Measurements from ENCODE around the gene PDE8B. TPM values are rescaled to one million over a fixed set of nuclear protein-coding genes. Genes with fewer than 3 reads are reported as not detected.

The PDE8B gene
- total and polyA plus RNA-seq, 9 donors, result 0.73 to 26.7 (median 6.4) TPM

GRCh38 chr5:77168161-77168878 is 42.2 kb upstream of the PDE8B start:
- no peak overlapping the region for H3K27ac ChIP-seq
- no peak for TF ChIP-seq POLR2A (IDR thresholded peaks at IDR 0.05)
- TF ChIP-seq, protein P1, sequence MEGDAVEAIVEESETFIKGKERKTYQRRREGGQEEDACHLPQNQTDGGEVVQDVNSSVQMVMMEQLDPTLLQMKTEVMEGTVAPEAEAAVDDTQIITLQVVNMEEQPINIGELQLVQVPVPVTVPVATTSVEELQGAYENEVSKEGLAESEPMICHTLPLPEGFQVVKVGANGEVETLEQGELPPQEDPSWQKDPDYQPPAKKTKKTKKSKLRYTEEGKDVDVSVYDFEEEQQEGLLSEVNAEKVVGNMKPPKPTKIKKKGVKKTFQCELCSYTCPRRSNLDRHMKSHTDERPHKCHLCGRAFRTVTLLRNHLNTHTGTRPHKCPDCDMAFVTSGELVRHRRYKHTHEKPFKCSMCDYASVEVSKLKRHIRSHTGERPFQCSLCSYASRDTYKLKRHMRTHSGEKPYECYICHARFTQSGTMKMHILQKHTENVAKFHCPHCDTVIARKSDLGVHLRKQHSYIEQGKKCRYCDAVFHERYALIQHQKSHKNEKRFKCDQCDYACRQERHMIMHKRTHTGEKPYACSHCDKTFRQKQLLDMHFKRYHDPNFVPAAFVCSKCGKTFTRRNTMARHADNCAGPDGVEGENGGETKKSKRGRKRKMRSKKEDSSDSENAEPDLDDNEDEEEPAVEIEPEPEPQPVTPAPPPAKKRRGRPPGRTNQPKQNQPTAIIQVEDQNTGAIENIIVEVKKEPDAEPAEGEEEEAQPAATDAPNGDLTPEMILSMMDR (IDR thresholded peaks at IDR 0.05), result no peak
- no peak for TF ChIP-seq EP300 (IDR thresholded peaks at IDR 0.05)
- H3K4me1 ChIP-seq (ENCODE audit: insufficient read depth), result peaks cover 2% of the 10 kb centered on the region
- 26 to 31% (median 27%) methylated on average over 9 of the region's 9 CpGs for WGBS, 3 donors
- H3K4me3 ChIP-seq, result no peak overlapping the region
- intact Hi-C loops (cut with DNase I), result no loop called here
- no peaks in the 10 kb centered on the region for H3K9me3 ChIP-seq
- DNase-seq, result peak; percentile 24 to 75 (median 46)
- H3K27me3 ChIP-seq, result no peaks in the 10 kb centered on the region
- no peaks in the 10 kb centered on the region for H3K36me3 ChIP-seq

- Histone ChIP-seq H3K36me3 (no peaks in the 10 kb centered on the region), H3K9me3 (no peaks in the 10 kb centered on the region), H3K4me1 (ENCODE audit: insufficient read depth) (peaks cover 2% of the 10 kb centered on the region), H3K27me3 (no peaks in the 10 kb centered on the region), H3K4me3 (no peak overlapping the region), H3K27ac (no peak overlapping the region)
- WGBS, 3 donors, result 56 to 64% (median 64%) methylated on average over 3 of the region's 3 CpGs
- TF ChIP-seq EP300 (IDR thresholded peaks at IDR 0.05) (no peak), POLR2A (IDR thresholded peaks at IDR 0.05) (no peak)
- TF ChIP-seq, protein P1 (IDR thresholded peaks at IDR 0.05), result no peak
- no peak for DNase-seq
- intact Hi-C loops (cut with DNase I), result no loop called here
Observed at GRCh38 chr5:77168879-77169244, 41.6 kb upstream of the PDE8B start.

GRCh38 chr5:77170196-77170890 is 40.1 kb upstream of the PDE8B start:
- DNase-seq, result no peak
- Histone ChIP-seq H3K36me3 (no peaks in the 10 kb centered on the region), H3K27me3 (no peaks in the 10 kb centered on the region), H3K27ac (no peak overlapping the region), H3K9me3 (no peaks in the 10 kb centered on the region), H3K4me3 (no peak overlapping the region), H3K4me1 (ENCODE audit: insufficient read depth) (peaks cover 2% of the 10 kb centered on the region)
- no peak for TF ChIP-seq EP300 (IDR thresholded peaks at IDR 0.05)
- TF ChIP-seq, protein P1 (IDR thresholded peaks at IDR 0.05), result no peak
- no peak for TF ChIP-seq POLR2A (IDR thresholded peaks at IDR 0.05)
- intact Hi-C loops (cut with DNase I), result no loop called here
- 52 to 62% (median 59%) methylated on average over 6 of the region's 6 CpGs for WGBS, 3 donors

DNA sequence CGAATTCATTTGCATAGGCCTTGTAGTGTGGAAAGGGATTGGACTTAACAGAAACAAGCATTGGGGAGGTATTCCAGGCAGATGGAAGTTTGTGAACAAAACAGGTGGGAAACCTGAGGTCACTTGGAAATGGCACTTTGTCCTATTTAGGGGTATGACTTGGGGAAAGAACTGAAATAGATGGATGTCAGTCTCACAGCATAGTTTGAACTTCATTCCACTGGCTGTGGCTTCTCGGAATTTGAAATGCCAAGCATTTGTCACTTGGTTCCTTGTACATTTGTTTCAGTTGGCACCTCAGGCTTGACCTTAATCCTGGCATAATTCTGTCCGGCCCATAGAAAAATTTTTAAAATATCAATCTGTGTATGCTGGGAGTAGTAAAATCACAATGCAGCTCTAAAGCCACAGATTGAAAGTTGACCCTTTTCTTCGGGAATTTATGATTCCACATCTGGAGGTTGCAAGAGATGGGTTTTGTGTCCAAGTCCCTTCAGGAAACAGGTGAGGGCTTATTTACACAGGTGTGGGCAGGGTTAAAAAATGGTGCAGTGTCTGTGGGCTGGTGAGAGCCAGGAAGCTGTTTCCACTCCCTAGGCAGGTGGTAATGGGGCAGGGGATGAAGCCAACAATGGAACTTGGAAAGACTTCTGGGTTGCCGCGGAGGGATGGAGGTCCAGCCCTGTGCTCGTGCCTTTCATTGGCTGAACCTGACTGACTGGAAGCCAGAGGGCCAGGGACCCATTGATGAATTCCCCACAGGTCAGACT is 39.2 kb upstream of the PDE8B start:
- intact Hi-C loops (cut with DNase I), result no loop called here
- no peaks in the 10 kb centered on the region for H3K36me3 ChIP-seq
- no peak for TF ChIP-seq EP300 (IDR thresholded peaks at IDR 0.05)
- TF ChIP-seq, protein P1 (IDR thresholded peaks at IDR 0.05), result no peak
- TF ChIP-seq POLR2A (IDR thresholded peaks at IDR 0.05), result no peak
- no peaks in the 10 kb centered on the region for H3K9me3 ChIP-seq
- 89 to 93% (median 90%) methylated on average over 7 of the region's 7 CpGs for WGBS, 3 donors
- no peak for DNase-seq
- H3K27ac ChIP-seq, result no peak overlapping the region
- no peaks in the 10 kb centered on the region for H3K27me3 ChIP-seq
- H3K4me1 ChIP-seq (ENCODE audit: insufficient read depth), result peaks cover 2% of the 10 kb centered on the region
- no peak overlapping the region for H3K4me3 ChIP-seq

Measured in ovary (tissue), 9 donors.